ENCODE measurements around the gene UBE2I. TPM values are rescaled to one million over a fixed set of nuclear protein-coding genes. Genes with fewer than 3 reads are reported as not detected.

Gene UBE2I
- total RNA-seq, 1 experiment from 2014 or later, result 229 TPM

- TF ChIP-seq MYBL2 (CRISPR knock-in tag; IDR thresholded peaks at IDR 0.05), result no peak
- no peak for TF ChIP-seq PREB (CRISPR knock-in tag; IDR thresholded peaks at IDR 0.05; ENCODE audit: borderline replicate concordance)
- TF ChIP-seq ETV6 (CRISPR knock-in tag; IDR thresholded peaks at IDR 0.05), result no peak
These were observed 56.8 kb downstream of the UBE2I start (continued) for GRCh38 chr16:1366060-1366711.

GRCh38 chr16:1366712-1367299 is 57.4 kb downstream of the UBE2I start:
- Mint-ChIP-seq H3K4me1 (no peaks in the 10 kb centered on the region), H3K9me3 (no peaks in the 10 kb centered on the region), H3K27me3 (ENCODE audit: low read depth) (no peaks in the 10 kb centered on the region), H3K36me3 (peaks cover 15% of the 10 kb centered on the region), H3K4me3 (no peak overlapping the region), H3K27ac (no peak overlapping the region)
- ATAC-seq, result no peak
- ChIA-PET CTCF (interaction anchor here (0.6 kb wide), 1 partner anchor 12 kb away, joined by 3 read pairs; no protein-coding TSS in a partner anchor), POLR2A (interaction anchor here (0.5 kb wide), 1 partner anchor 569 kb away, joined by 3 read pairs; no protein-coding TSS in a partner anchor)
- no peak for DNase-seq (ENCODE audit: low spot score)
- TF ChIP-seq ZNF416 (CRISPR knock-in tag; IDR thresholded peaks at IDR 0.05) (no peak), ZNF396 (CRISPR knock-in tag; IDR thresholded peaks at IDR 0.05; ENCODE audit: borderline replicate concordance) (no peak), NFYB (CRISPR knock-in tag; conservative IDR thresholded peaks at IDR 0.05; ENCODE audit: low read depth) (no peak), PREB (CRISPR knock-in tag; IDR thresholded peaks at IDR 0.05; ENCODE audit: borderline replicate concordance) (no peak), MLX (CRISPR knock-in tag; IDR thresholded peaks at IDR 0.05) (no peak), ETV6 (CRISPR knock-in tag; IDR thresholded peaks at IDR 0.05) (no peak), ZNF121 (CRISPR knock-in tag; IDR thresholded peaks at IDR 0.05) (no peak), ZNF671 (CRISPR knock-in tag; IDR thresholded peaks at IDR 0.05) (no peak), CREM (CRISPR knock-in tag; IDR thresholded peaks at IDR 0.05) (no peak), ZNF423 (CRISPR knock-in tag; IDR thresholded peaks at IDR 0.05) (no peak), IRF2 (CRISPR knock-in tag; IDR thresholded peaks at IDR 0.05; ENCODE audit: borderline replicate concordance, low read depth) (no peak), ZNF317 (CRISPR knock-in tag; IDR thresholded peaks at IDR 0.05; ENCODE audit: borderline replicate concordance, low read depth) (no peak), CBFB (CRISPR knock-in tag; IDR thresholded peaks at IDR 0.05; ENCODE audit: low read depth) (no peak), STAT6 (CRISPR knock-in tag; conservative IDR thresholded peaks at IDR 0.05; ENCODE audit: low read depth) (no peak), FOXP1 (CRISPR knock-in tag; IDR thresholded peaks at IDR 0.05; ENCODE audit: borderline replicate concordance) (no peak)
- TF ChIP-seq, protein P1, sequence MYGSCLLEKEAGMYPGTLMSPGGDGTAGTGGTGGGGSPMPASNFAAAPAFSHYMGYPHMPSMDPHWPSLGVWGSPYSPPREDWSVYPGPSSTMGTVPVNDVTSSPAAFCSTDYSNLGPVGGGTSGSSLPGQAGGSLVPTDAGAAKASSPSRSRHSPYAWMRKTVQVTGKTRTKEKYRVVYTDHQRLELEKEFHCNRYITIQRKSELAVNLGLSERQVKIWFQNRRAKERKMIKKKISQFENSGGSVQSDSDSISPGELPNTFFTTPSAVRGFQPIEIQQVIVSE (CRISPR knock-in tag; IDR thresholded peaks at IDR 0.05; ENCODE audit: borderline replicate concordance), result no peak
- TF ChIP-seq, protein P2, sequence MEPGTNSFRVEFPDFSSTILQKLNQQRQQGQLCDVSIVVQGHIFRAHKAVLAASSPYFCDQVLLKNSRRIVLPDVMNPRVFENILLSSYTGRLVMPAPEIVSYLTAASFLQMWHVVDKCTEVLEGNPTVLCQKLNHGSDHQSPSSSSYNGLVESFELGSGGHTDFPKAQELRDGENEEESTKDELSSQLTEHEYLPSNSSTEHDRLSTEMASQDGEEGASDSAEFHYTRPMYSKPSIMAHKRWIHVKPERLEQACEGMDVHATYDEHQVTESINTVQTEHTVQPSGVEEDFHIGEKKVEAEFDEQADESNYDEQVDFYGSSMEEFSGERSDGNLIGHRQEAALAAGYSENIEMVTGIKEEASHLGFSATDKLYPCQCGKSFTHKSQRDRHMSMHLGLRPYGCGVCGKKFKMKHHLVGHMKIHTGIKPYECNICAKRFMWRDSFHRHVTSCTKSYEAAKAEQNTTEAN (CRISPR knock-in tag; IDR thresholded peaks at IDR 0.05), result no peak

All from WTC11 (cell line).